ENCODE measurements around the gene NOA1. TPM values are rescaled to one million over a fixed set of nuclear protein-coding genes. Genes with fewer than 3 reads are reported as not detected.

The NOA1 gene
- total and polyA plus RNA-seq, 2 of the 8 experiments (the other 6 are each of a cell fraction or from before 2014, with no cell fraction given), result 24.3 to 28.1 TPM

DNA sequence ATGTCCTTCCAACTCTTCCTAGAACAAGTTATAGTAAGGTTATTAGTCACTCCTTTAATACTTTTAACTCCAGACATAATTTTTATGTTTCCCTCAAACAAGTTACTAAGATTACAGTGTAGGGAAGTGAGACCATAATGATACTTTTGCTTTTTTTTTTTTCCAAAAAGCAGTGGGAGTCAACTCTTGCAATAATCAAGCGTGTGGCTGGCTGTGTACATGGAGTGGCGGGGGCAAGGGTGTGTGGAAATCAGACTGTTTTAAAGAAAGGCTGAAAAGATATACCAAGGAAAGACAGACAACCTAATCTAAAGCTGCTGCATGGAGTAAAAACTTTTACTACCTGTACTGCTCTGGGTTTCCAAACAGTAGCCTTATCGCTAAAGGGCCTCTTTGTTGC lies 4.1 kb downstream of the NOA1 start:
- Histone ChIP-seq H3K27ac (ENCODE audit: low read depth, low read length) (no peak overlapping the region), H3K36me3 (ENCODE audit: control insufficient read depth in 2 of 4, insufficient read depth in 4 of 4, low read length in 3 of 4) (peaks cover 8 to 44% (median 23%) of the 10 kb centered on the region in 4 experiments; a peak in 6 of 8 replicates), H2BK20ac (ENCODE audit: low read length) (no peak overlapping the region), H3K79me2 (ENCODE audit: control insufficient read depth in 1 of 2, insufficient read depth in 2 of 2, low read length in 2 of 2) (peaks cover 7 to 28% of the 10 kb centered on the region in 2 experiments), H3K9ac (replicated peaks in 1 of 4; ENCODE audit: extremely low read depth in 1 of 4, low read depth in 3 of 4, low read length in 3 of 4) (no peak overlapping the region), H2BK5ac (ENCODE audit: low read depth, low read length) (no peak overlapping the region), H3K27me3 (replicated peaks in 1 of 4; ENCODE audit: control insufficient read depth in 3 of 4, extremely low read depth in 1 of 4, insufficient read depth in 3 of 4, low read length in 3 of 4) (no peaks in the 10 kb centered on the region; a peak in 1 of 7 replicates), H2BK120ac (replicated peaks; ENCODE audit: low read depth, low read length) (no peak overlapping the region), H3K23me2 (ENCODE audit: low read depth, low read length) (peaks cover 11% of the 10 kb centered on the region; the same call in 1 of the 2 replicates), H2AK5ac (ENCODE audit: low read depth, low read length) (no peak overlapping the region), H2AFZ (ENCODE audit: low read length) (no peak overlapping the region), H4K5ac (ENCODE audit: insufficient read length, low read depth, low read length) (no peak overlapping the region), H3K4me2 (ENCODE audit: insufficient read depth in 1 of 2, low read depth in 2 of 2, low read length in 2 of 2) (no peak overlapping the region), H3K56ac (replicated peaks; ENCODE audit: insufficient read length, low read depth, low read length) (no peak overlapping the region), H3K4ac (replicated peaks; ENCODE audit: insufficient read length, low read depth, low read length) (no peak overlapping the region), H4K91ac (replicated peaks; ENCODE audit: insufficient read length, low read length) (no peak overlapping the region), H3K18ac (ENCODE audit: extremely low read depth, low read length) (no peak overlapping the region), H2BK12ac (ENCODE audit: low read depth, low read length) (no peak overlapping the region), H3K4me3 (ENCODE audit: extremely low read depth in 1 of 4, insufficient read depth in 2 of 4, low read depth in 3 of 4, low read length in 4 of 4) (no peak overlapping the region), H3K79me1 (ENCODE audit: low read depth, low read length) (peaks cover 7% of the 10 kb centered on the region), H3K9me3 (ENCODE audit: insufficient read depth in 2 of 2, low read depth in 1 of 2, low read length in 1 of 2) (no peaks in the 10 kb centered on the region), H2BK15ac (ENCODE audit: low read length) (no peak overlapping the region), H3K14ac (ENCODE audit: insufficient read length) (no peak overlapping the region), H3K23ac (ENCODE audit: insufficient read length) (no peak overlapping the region), H4K8ac (ENCODE audit: extremely low read depth, insufficient read depth, low read length) (no peak overlapping the region), H4K20me1 (replicated peaks in 1 of 2; ENCODE audit: control insufficient read depth in 1 of 2, insufficient read depth in 2 of 2, low read length in 2 of 2) (peaks cover 7% of the 10 kb centered on the region in 2 experiments), H3K4me1 (replicated peaks in 1 of 4; ENCODE audit: control insufficient read depth in 3 of 4, insufficient read depth in 4 of 4, low read length in 3 of 4) (peaks cover 0 to 4% (median 0%) of the 10 kb centered on the region in 4 experiments; a peak in 3 of 7 replicates)
- FAIRE-seq, result no peak
- whole genome bisulfite sequencing, 2 experiments (ENCODE audit: extremely low coverage in 1 of 2, insufficient coverage in 1 of 2, insufficient read length in 1 of 2, insufficient replicate concordance in 2 of 2, low coverage in 1 of 2, low lambda C conversion rate in 2 of 2, missing lambda C conversion rate in 1 of 2), result 93% methylated on average over 3 of the region's 3 CpGs; no CpG with 5 or more reads in 1 of the 2 experiments
- POLR2A ChIA-PET (ENCODE audit: partially characterized antibody), result interaction anchor here (0.7 kb wide), 1 partner anchor 8 kb away, joined by 3 read pairs; no protein-coding TSS in a partner anchor
- CTCF ChIA-PET (ENCODE audit: partially characterized antibody), result no interaction called here
- DNase-seq (ENCODE audit: low read depth in 1 of 2, low spot score in 2 of 2), result no peak
- TF ChIP-seq CHD2 (IDR thresholded peaks at IDR 0.05; ENCODE audit: low read length) (no peak), SIN3A (conservative IDR thresholded peaks at IDR 0.05 in 1 of 2, IDR thresholded peaks at IDR 0.05 in 1 of 2; ENCODE audit: low read depth in 1 of 2, low read length in 2 of 2) (no peak), TBP (IDR thresholded peaks at IDR 0.05; ENCODE audit: low read depth, low read length) (no peak), PHF8 (conservative IDR thresholded peaks at IDR 0.05; ENCODE audit: low read depth, low read length) (no peak), TCF12 (IDR thresholded peaks at IDR 0.05; ENCODE audit: low read depth, low read length) (no peak), HDAC2 (IDR thresholded peaks at IDR 0.05; ENCODE audit: borderline replicate concordance in 1 of 2, low read depth in 2 of 2, low read length in 2 of 2) (no peak), RBBP5 (IDR thresholded peaks at IDR 0.05; ENCODE audit: borderline replicate concordance, low read depth, low read length) (no peak), GABPA (IDR thresholded peaks at IDR 0.05; ENCODE audit: borderline replicate concordance, insufficient read depth, low read length) (no peak), CHD1 (IDR thresholded peaks at IDR 0.05; ENCODE audit: low read depth, low read length) (no peak)
- TF ChIP-seq, protein P1, sequence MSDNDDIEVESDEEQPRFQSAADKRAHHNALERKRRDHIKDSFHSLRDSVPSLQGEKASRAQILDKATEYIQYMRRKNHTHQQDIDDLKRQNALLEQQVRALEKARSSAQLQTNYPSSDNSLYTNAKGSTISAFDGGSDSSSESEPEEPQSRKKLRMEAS (IDR thresholded peaks at IDR 0.05), result no peak
- TF ChIP-seq, protein P2, sequence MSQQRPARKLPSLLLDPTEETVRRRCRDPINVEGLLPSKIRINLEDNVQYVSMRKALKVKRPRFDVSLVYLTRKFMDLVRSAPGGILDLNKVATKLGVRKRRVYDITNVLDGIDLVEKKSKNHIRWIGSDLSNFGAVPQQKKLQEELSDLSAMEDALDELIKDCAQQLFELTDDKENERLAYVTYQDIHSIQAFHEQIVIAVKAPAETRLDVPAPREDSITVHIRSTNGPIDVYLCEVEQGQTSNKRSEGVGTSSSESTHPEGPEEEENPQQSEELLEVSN (IDR thresholded peaks at IDR 0.05), result no peak

All from H1 (cell line).